ENCODE data around the gene BCL2L12. TPM values are rescaled to one million over a fixed set of nuclear protein-coding genes. Genes with fewer than 3 reads are reported as not detected.

Gene BCL2L12
- total and polyA plus RNA-seq, 2 of the 13 experiments (the other 11 are each of a cell fraction or from before 2014, with no cell fraction given): 26.8 to 40.8 TPM

- TF ChIP-seq ZNF879 (CRISPR knock-in tag; IDR thresholded peaks at IDR 0.05) (no peak), NPAS2 (CRISPR knock-in tag; IDR thresholded peaks at IDR 0.05; ENCODE audit: borderline replicate concordance) (no peak), CCDC6 (CRISPR knock-in tag; IDR thresholded peaks at IDR 0.05) (no peak), SRSF4 (IDR thresholded peaks at IDR 0.05; ENCODE audit: low read depth, low read length, poor library complexity, severe bottlenecking) (no peak), TGIF2 (CRISPR knock-in tag; IDR thresholded peaks at IDR 0.05) (no peak), ZNF576 (CRISPR knock-in tag; IDR thresholded peaks at IDR 0.05) (no peak), SNRNP70 (IDR thresholded peaks at IDR 0.05; ENCODE audit: low read depth, low read length) (no peak), ZNF20 (CRISPR knock-in tag; IDR thresholded peaks at IDR 0.05) (no peak), ZNF256 (CRISPR knock-in tag; conservative IDR thresholded peaks at IDR 0.05) (no peak), DMTF1 (CRISPR knock-in tag; IDR thresholded peaks at IDR 0.05) (no peak), HES4 (CRISPR knock-in tag; IDR thresholded peaks at IDR 0.05; ENCODE audit: borderline replicate concordance) (no peak), SAP130 (CRISPR knock-in tag; IDR thresholded peaks at IDR 0.05; ENCODE audit: low read depth) (peak; percentile 61), ZBTB49 (CRISPR knock-in tag; IDR thresholded peaks at IDR 0.05; ENCODE audit: borderline replicate concordance) (no peak), ZNF280D (CRISPR knock-in tag; IDR thresholded peaks at IDR 0.05) (0 out of 2 replicates have a peak, but pooled peaks have one; percentile 61), ZKSCAN5 (CRISPR knock-in tag; IDR thresholded peaks at IDR 0.05) (no peak), TMF1 (CRISPR knock-in tag; IDR thresholded peaks at IDR 0.05; ENCODE audit: low read depth) (0 out of 2 replicates have a peak, but pooled peaks have one; percentile 39), ZNF766 (CRISPR knock-in tag; IDR thresholded peaks at IDR 0.05; ENCODE audit: borderline replicate concordance) (no peak), SP140L (CRISPR knock-in tag; IDR thresholded peaks at IDR 0.05; ENCODE audit: borderline replicate concordance) (no peak), ZHX1 (CRISPR knock-in tag; IDR thresholded peaks at IDR 0.05; ENCODE audit: low read depth) (no peak)
Observed at GRCh38 chr19:49676136-49676783, 10.5 kb downstream of the BCL2L12 start (continued).

All from HepG2 (cell line).